Keratinocyte (primary cell): ENCODE data around the gene IGFBP3. TPM values are rescaled to one million over a fixed set of nuclear protein-coding genes. Genes with fewer than 3 reads are reported as not detected.
"Not testable (repeated sequence)": the region's sequence is repeated elsewhere in the genome, so short reads cannot be mapped to it uniquely, and the experiment has no call there.

Experiments
- DNase-seq: peaks from one replicate; pipeline ENCODE4 v3.0.0-alpha.2; 2011; ENCODE audit warnings: low read depth, missing footprints, low spot score
- FAIRE-seq: peaks from 2 replicates; lab custom pipeline; 2011; peaks lifted over from hg19 to GRCh38; lab: Jason Lieb, UNC
- H2AFZ ChIP-seq: 2 replicates; pipeline ENCODE4 v1.6.0; 2012; ENCODE audit warnings: low read length, control low read depth, inconsistent platforms; ENCODE audit not compliant: control insufficient read depth
- H3K27ac ChIP-seq: 2 replicates; pipeline ENCODE4 v1.5.1; 2011; ENCODE audit warnings: low read length; ENCODE audit not compliant: control insufficient read depth, insufficient read depth
- H3K27me3 ChIP-seq: 3 replicates; pipeline ENCODE4 v1.6.0; 2011; ENCODE audit warnings: low read length; ENCODE audit not compliant: control insufficient read depth, insufficient read depth; ENCODE audit errors: extremely low read depth
- H3K36me3 ChIP-seq, 2 experiments: 2 replicates in 1 of 2; 3 replicates in 1 of 2; pipeline ENCODE4 v1.5.1; 2011; ENCODE audit warnings: low read length in 2 of 2, mild to moderate bottlenecking in 1 of 2; ENCODE audit not compliant: control insufficient read depth in 2 of 2, insufficient read depth in 2 of 2; ENCODE audit errors: extremely low read depth in 1 of 2
- H3K4me1 ChIP-seq: 3 replicates; pipeline ENCODE4 v1.5.1; 2011; ENCODE audit warnings: low read length; ENCODE audit not compliant: control insufficient read depth, insufficient read depth; ENCODE audit errors: extremely low read depth
- H3K4me2 ChIP-seq: 3 replicates; pipeline ENCODE4 v1.6.0; 2011; ENCODE audit warnings: low read depth, low read length; ENCODE audit not compliant: control insufficient read depth, insufficient read depth; ENCODE audit errors: extremely low read depth
- H3K4me3 ChIP-seq, 3 experiments: fragments of 200-600 bp in 1 of 3; sonication (generic) in 1 of 3; 2 replicates in 2 of 3; 3 replicates in 1 of 3; pipeline ENCODE4 v1.5.1; 2011 to 2016; ENCODE audit warnings: low read length in 3 of 3, mild to moderate bottlenecking in 3 of 3, control low read depth in 2 of 3, inconsistent platforms in 1 of 3, low read depth in 1 of 3, mixed read lengths in 1 of 3, mixed run types in 1 of 3, moderate library complexity in 1 of 3; ENCODE audit not compliant: control insufficient read depth in 2 of 3, insufficient read depth in 2 of 3; ENCODE audit errors: extremely low read depth in 1 of 3
- H3K79me2 ChIP-seq: 2 replicates; pipeline ENCODE4 v1.6.0; 2012; ENCODE audit warnings: low read length; ENCODE audit not compliant: control insufficient read depth, insufficient read depth
- H3K9ac ChIP-seq: 3 replicates; pipeline ENCODE4 v1.6.0; 2011; ENCODE audit warnings: low read length; ENCODE audit not compliant: control insufficient read depth, insufficient read depth; ENCODE audit errors: extremely low read depth
- H3K9me1 ChIP-seq: 3 replicates; pipeline ENCODE4 v1.6.0; 2011; ENCODE audit warnings: low read length; ENCODE audit not compliant: control insufficient read depth, insufficient read depth; ENCODE audit errors: extremely low read depth
- H3K9me3 ChIP-seq: 2 replicates; pipeline ENCODE4 v1.5.1; 2012; ENCODE audit warnings: low read depth, low read length; ENCODE audit not compliant: control insufficient read depth
- H4K20me1 ChIP-seq: 3 replicates; pipeline ENCODE4 v1.6.0; 2011; ENCODE audit warnings: low read length; ENCODE audit not compliant: control insufficient read depth, insufficient read depth; ENCODE audit errors: extremely low read depth
- EZH2 ChIP-seq: IDR thresholded peaks from one replicate; pipeline ENCODE4 v1.6.1; 2012; ENCODE audit warnings: inconsistent platforms, mild to moderate bottlenecking, low read length, moderate library complexity
- dilution Hi-C: fragments of 300-500 bp; cut with MboI; formaldehyde crosslinking; loops from one replicate; pipeline ENCODE4 v1.7.0; 2020; ENCODE audit warnings: low sequenced_read_pairs; ENCODE audit not compliant: extremely low pct_ligation_motif_present
- polyA plus RNA-seq, 5 experiments: library from polyadenylated mRNA; depleted of rRNA in 3 of 5; stranded (reverse) in 3 of 5; stranded (forward) in 1 of 5; unstranded in 1 of 5; fragments of >200 nt; gene quantifications; 1 replicate in 1 of 5; 2 replicates in 3 of 5; 3 replicates in 1 of 5; pipeline versions ENCODE4 v1.2.1 to v1.2.3, GENCODE V29; 2011 to 2012; ENCODE audit warnings: missing spikeins in 2 of 5, low read depth in 1 of 5, low replicate concordance in 1 of 5
- TF ChIP-seq, protein P1 (sequence below), 3 experiments: IDR thresholded peaks in 1 of 3; conservative IDR thresholded peaks in 1 of 3; optimal IDR thresholded peaks in 1 of 3; 2 replicates in 2 of 3; 3 replicates in 1 of 3; pipeline versions ENCODE3 to v1.5.1; 2011; ENCODE audit warnings: low read length in 3 of 3, mild to moderate bottlenecking in 3 of 3, moderate library complexity in 2 of 3, control low read depth in 1 of 3, inconsistent platforms in 1 of 3; ENCODE audit not compliant: insufficient read depth in 2 of 3; ENCODE audit errors: extremely low read depth in 1 of 3

The IGFBP3 gene
- polyA plus RNA-seq, 1 donor (not counting 4 experiments of a cell fraction or from before 2014, with no cell fraction given): 14.0 TPM

DNA sequence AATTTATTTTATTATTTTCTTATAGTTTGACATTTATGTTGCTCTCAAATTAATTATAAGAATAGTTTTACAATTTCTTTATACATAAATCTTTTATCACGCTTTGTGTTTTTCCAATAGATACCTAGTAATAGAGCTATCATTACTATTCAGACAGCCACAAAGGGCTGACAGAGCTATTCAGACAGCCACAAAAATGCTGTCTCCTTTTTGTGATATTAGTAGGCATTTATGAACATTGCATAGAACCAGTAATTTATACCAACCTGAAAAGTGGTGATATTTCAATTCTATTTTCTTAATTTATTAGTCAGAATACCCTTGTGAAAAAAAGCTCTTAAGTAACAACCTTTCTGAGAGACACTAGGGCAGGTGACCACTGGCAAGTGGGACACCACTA lies 34.2 kb upstream of the IGFBP3 start:
- dilution Hi-C loops: no loop called here
- no peaks in the 10 kb centered on the region for H3K36me3 ChIP-seq
- H3K79me2 ChIP-seq: no peaks in the 10 kb centered on the region
- H3K4me2 ChIP-seq: no peak overlapping the region
- H2AFZ ChIP-seq: no peak overlapping the region
- no peaks in the 10 kb centered on the region for H3K27me3 ChIP-seq
- no peak overlapping the region for H3K4me3 ChIP-seq
- no peak overlapping the region for H3K27ac ChIP-seq
- H3K9ac ChIP-seq: no peak overlapping the region
- no peak for FAIRE-seq
- no peak for DNase-seq
- H4K20me1 ChIP-seq: no peaks in the 10 kb centered on the region
- no peaks in the 10 kb centered on the region for H3K4me1 ChIP-seq
- H3K9me3 ChIP-seq: peaks cover 4% of the 10 kb centered on the region
- H3K9me1 ChIP-seq: no peaks in the 10 kb centered on the region
- TF ChIP-seq, protein P1, sequence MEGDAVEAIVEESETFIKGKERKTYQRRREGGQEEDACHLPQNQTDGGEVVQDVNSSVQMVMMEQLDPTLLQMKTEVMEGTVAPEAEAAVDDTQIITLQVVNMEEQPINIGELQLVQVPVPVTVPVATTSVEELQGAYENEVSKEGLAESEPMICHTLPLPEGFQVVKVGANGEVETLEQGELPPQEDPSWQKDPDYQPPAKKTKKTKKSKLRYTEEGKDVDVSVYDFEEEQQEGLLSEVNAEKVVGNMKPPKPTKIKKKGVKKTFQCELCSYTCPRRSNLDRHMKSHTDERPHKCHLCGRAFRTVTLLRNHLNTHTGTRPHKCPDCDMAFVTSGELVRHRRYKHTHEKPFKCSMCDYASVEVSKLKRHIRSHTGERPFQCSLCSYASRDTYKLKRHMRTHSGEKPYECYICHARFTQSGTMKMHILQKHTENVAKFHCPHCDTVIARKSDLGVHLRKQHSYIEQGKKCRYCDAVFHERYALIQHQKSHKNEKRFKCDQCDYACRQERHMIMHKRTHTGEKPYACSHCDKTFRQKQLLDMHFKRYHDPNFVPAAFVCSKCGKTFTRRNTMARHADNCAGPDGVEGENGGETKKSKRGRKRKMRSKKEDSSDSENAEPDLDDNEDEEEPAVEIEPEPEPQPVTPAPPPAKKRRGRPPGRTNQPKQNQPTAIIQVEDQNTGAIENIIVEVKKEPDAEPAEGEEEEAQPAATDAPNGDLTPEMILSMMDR (optimal IDR thresholded peaks at IDR 0.05 in 1 of 3, IDR thresholded peaks at IDR 0.05 in 1 of 3, conservative IDR thresholded peaks at IDR 0.05 in 1 of 3; ENCODE audit: extremely low read depth in 1 of 3, insufficient read depth in 2 of 3, low read length in 3 of 3): no peak
- TF ChIP-seq EZH2: no peak

- H3K9me3 ChIP-seq, FAIRE-seq, dilution Hi-C loops: not testable (repeated sequence)
These were observed 32.0 kb upstream of the IGFBP3 start for GRCh38 chr7:45953055-45953454.

GRCh38 chr7:45944058-45944457 lies 23.0 kb upstream of the IGFBP3 start:
- Histone ChIP-seq H3K9me3 (no peaks in the 10 kb centered on the region), H4K20me1 (no peaks in the 10 kb centered on the region), H3K27me3 (no peaks in the 10 kb centered on the region), H3K4me1 (no peaks in the 10 kb centered on the region), H3K9me1 (no peaks in the 10 kb centered on the region), H3K4me3 (no peak overlapping the region), H3K79me2 (no peaks in the 10 kb centered on the region), H3K4me2 (no peak overlapping the region), H3K36me3 (no peaks in the 10 kb centered on the region), H2AFZ (no peak overlapping the region), H3K27ac (no peak overlapping the region), H3K9ac (no peak overlapping the region)
- TF ChIP-seq, protein P1 (optimal IDR thresholded peaks at IDR 0.05 in 1 of 3, IDR thresholded peaks at IDR 0.05 in 1 of 3, conservative IDR thresholded peaks at IDR 0.05 in 1 of 3; ENCODE audit: extremely low read depth in 1 of 3, insufficient read depth in 2 of 3, low read length in 3 of 3): no peak
- TF ChIP-seq EZH2: no peak
- dilution Hi-C loops: no loop called here
- no peak for DNase-seq
- FAIRE-seq: peak; percentile 17

More at GRCh38 chr7:45953055-45953454, 32.0 kb upstream of the IGFBP3 start:
- H3K36me3 ChIP-seq, H3K9ac ChIP-seq, DNase-seq, H3K4me2 ChIP-seq, H3K27me3 ChIP-seq, H2AFZ ChIP-seq, H3K27ac ChIP-seq, H3K79me2 ChIP-seq, H3K9me1 ChIP-seq, H4K20me1 ChIP-seq, H3K4me3 ChIP-seq, H3K4me1 ChIP-seq: not testable (repeated sequence)
